Measurements from ENCODE around the gene MAD1L1.

Gene MAD1L1

DNA sequence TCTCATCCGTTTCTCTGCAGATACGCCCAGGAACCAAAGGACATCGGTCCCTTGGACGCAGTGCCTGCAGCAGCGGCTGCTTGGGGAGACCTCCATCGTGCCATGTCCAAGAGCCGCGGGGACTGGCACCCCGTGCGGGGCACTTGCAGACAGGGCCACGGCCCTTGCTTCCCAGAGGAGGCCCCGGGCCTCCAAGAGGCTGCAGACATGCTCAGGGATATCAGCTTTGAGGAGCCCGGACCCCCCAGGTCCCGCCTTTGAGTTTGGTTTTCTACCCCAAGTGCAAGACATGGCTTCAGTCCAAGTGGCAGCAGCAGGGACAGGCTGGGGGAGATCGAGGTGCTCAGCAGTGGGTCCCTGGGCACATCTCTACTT lies 283.1 kb downstream of the MAD1L1 start:
- no peaks in the 10 kb centered on the region for H3K9me2 ChIP-seq (replicated peaks; ENCODE audit: control insufficient read depth, low read length)
- H3K27ac ChIP-seq (ENCODE audit: low read depth, low read length): no peak overlapping the region
- no peaks in the 10 kb centered on the region for H3K9me3 ChIP-seq (ENCODE audit: control insufficient read depth, insufficient read depth, low read length)
- TF ChIP-seq CTCF (IDR thresholded peaks at IDR 0.05; ENCODE audit: low read depth, low read length, poor library complexity, severe bottlenecking) (no peak), EZH2phosphoT487 (IDR thresholded peaks at IDR 0.05; ENCODE audit: borderline replicate concordance, low read length) (no peak)
- peaks cover 2% of the 10 kb centered on the region; the same call in 1 of the 2 replicates for H3K36me3 ChIP-seq (ENCODE audit: control insufficient read depth, low read length)
- H3K27me3 ChIP-seq (ENCODE audit: control insufficient read depth, low read length): no peaks in the 10 kb centered on the region
- no peaks in the 10 kb centered on the region for H3F3A ChIP-seq (ENCODE audit: control insufficient read depth, insufficient read depth)
- no peaks in the 10 kb centered on the region for H4K20me1 ChIP-seq (ENCODE audit: control insufficient read depth, insufficient read depth, low read depth, low read length)
- H3K4me1 ChIP-seq (ENCODE audit: control insufficient read depth, low read length): no peaks in the 10 kb centered on the region
- H3K4me3 ChIP-seq (ENCODE audit: low read length): no peak overlapping the region
- H3K79me2 ChIP-seq (ENCODE audit: control insufficient read depth, low read length): no peaks in the 10 kb centered on the region
- H3K4me2 ChIP-seq (ENCODE audit: low read length): no peak overlapping the region

DNA sequence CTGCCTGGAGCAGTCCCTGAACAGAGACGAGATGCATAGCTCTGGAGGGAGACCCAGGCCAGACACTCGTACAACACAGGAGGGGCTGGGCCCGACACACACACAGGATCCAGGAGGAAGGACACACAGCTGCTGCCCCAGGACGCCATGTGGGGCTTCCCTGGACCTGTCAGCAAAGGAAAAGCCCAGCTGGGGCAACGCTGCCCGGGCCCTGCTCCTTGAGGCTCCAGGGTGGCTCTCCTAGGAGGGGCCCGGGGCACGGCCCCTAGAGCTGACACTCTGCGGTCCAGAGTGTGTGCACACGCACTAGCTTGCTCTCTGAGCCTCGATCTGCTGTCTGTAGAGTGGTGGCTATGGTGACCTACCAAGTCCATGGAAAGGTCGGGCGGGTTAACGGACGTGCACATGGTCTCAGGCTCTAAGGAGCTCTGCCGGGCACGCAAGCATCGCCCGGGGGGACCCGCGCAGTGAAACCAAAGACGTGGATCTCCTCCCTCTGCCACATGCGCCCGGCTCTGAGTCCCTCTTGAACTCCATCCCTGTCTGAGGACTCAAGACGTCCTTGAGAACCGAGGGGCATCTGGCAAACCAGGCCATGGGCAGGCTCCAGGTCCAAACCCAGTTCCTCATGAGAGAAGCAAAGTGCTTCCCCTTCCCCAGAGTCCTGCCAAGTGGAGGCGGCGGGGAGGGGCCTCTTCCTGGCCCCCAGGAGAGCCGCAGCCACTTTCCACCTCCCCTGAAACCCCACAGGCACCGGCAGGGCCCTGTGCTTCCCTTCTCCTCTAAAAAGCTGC lies 283.7 kb downstream of the MAD1L1 start:
- Histone ChIP-seq H3K4me1 (ENCODE audit: control insufficient read depth, low read length) (no peaks in the 10 kb centered on the region), H4K20me1 (ENCODE audit: control insufficient read depth, insufficient read depth, low read depth, low read length) (no peaks in the 10 kb centered on the region), H3K4me2 (ENCODE audit: low read length) (no peak overlapping the region), H3K27me3 (ENCODE audit: control insufficient read depth, low read length) (no peaks in the 10 kb centered on the region), H3K9me3 (ENCODE audit: control insufficient read depth, insufficient read depth, low read length) (no peaks in the 10 kb centered on the region), H3K4me3 (ENCODE audit: low read length) (no peak overlapping the region), H3K79me2 (ENCODE audit: control insufficient read depth, low read length) (no peaks in the 10 kb centered on the region), H3F3A (ENCODE audit: control insufficient read depth, insufficient read depth) (no peaks in the 10 kb centered on the region), H3K9me2 (replicated peaks; ENCODE audit: control insufficient read depth, low read length) (no peaks in the 10 kb centered on the region), H3K27ac (ENCODE audit: low read depth, low read length) (no peak overlapping the region), H3K36me3 (ENCODE audit: control insufficient read depth, low read length) (peaks cover 2% of the 10 kb centered on the region; the same call in 1 of the 2 replicates)
- TF ChIP-seq CTCF (IDR thresholded peaks at IDR 0.05; ENCODE audit: low read depth, low read length, poor library complexity, severe bottlenecking) (no peak), EZH2phosphoT487 (IDR thresholded peaks at IDR 0.05; ENCODE audit: borderline replicate concordance, low read length) (no peak)

GRCh38 chr7:1948301-1948796 lies 284.4 kb downstream of the MAD1L1 start:
- Histone ChIP-seq H3F3A (ENCODE audit: control insufficient read depth, insufficient read depth) (no peaks in the 10 kb centered on the region), H3K4me2 (ENCODE audit: low read length) (no peak overlapping the region), H3K27ac (ENCODE audit: low read depth, low read length) (no peak overlapping the region), H3K9me2 (replicated peaks; ENCODE audit: control insufficient read depth, low read length) (no peaks in the 10 kb centered on the region), H3K79me2 (ENCODE audit: control insufficient read depth, low read length) (no peaks in the 10 kb centered on the region), H3K36me3 (ENCODE audit: control insufficient read depth, low read length) (peaks cover 2% of the 10 kb centered on the region; the same call in 1 of the 2 replicates), H4K20me1 (ENCODE audit: control insufficient read depth, insufficient read depth, low read depth, low read length) (no peaks in the 10 kb centered on the region), H3K4me1 (ENCODE audit: control insufficient read depth, low read length) (no peaks in the 10 kb centered on the region), H3K27me3 (ENCODE audit: control insufficient read depth, low read length) (no peaks in the 10 kb centered on the region), H3K9me3 (ENCODE audit: control insufficient read depth, insufficient read depth, low read length) (no peaks in the 10 kb centered on the region), H3K4me3 (ENCODE audit: low read length) (no peak overlapping the region)
- TF ChIP-seq EZH2phosphoT487 (IDR thresholded peaks at IDR 0.05; ENCODE audit: borderline replicate concordance, low read length) (no peak), CTCF (IDR thresholded peaks at IDR 0.05; ENCODE audit: low read depth, low read length, poor library complexity, severe bottlenecking) (no peak)
